HUDEP-2 (cell line): ENCODE measurements around the gene MAB21L2.

Experiments
- DNase-seq, 76 experiments: peaks; one replicate each; lab custom pipeline; 2025; ENCODE audit not compliant: unreplicated experiment in 76 of 76; lab: John Stamatoyannopoulos, UW

Gene MAB21L2

GRCh38 chr4:150599547-150599946, 17.6 kb downstream of the MAB21L2 start:
- DNase-seq, result no peak

GRCh38 chr4:150600812-150601445, 19.0 kb downstream of the MAB21L2 start:
- no peak for DNase-seq

GRCh38 chr4:150609131-150609530, 27.2 kb downstream of the MAB21L2 start:
- no peak for DNase-seq

GRCh38 chr4:150619042-150619441, 37.1 kb downstream of the MAB21L2 start:
- no peak for DNase-seq

GRCh38 chr4:150624055-150624454, 42.1 kb downstream of the MAB21L2 start:
- no peak for DNase-seq

- DNase-seq, result no peak
Measured at GRCh38 chr4:150625033-150625432, 43.1 kb downstream of the MAB21L2 start.

GRCh38 chr4:150628073-150628472, 46.1 kb downstream of the MAB21L2 start:
- DNase-seq, result no peak

- no peak for DNase-seq
Measured at GRCh38 chr4:150632639-150633038, 50.7 kb downstream of the MAB21L2 start.
